ENCODE measurements around the gene EXOSC5. TPM values are rescaled to one million over a fixed set of nuclear protein-coding genes. Genes with fewer than 3 reads are reported as not detected.
A peak's percentile ranks its signal among the peaks of the same experiment; 100 is the strongest.

The EXOSC5 gene
- total and polyA plus RNA-seq, 12 donors: 10.6 to 43.8 (median 13.7) TPM

DNA sequence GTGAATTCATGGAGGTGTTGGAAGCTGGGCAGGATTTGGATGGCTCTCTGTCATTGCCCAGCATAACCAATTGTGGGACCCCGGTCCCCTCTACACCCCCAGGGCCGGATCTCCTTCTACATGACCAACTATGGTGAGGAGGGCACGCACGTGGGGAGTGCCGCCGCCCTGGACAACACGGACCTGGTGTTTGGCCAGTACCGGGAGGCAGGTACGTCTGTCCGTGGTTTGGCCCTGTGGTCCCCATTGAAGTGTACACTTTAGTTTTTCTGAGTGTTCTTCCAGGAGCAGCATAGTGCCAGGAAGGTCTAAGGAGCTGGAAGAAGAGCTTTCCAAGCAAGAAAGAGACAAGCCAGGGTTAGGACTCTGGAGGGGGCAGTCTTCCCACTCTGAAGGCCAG, 16.8 kb upstream of the EXOSC5 start:
- no peak overlapping the region for H3K27ac ChIP-seq
- peaks cover 14 to 43% (median 34%) of the 10 kb centered on the region in 9 donors for H3K4me1 ChIP-seq
- no peak overlapping the region for H3K4me3 ChIP-seq
- H3K36me3 ChIP-seq: peaks cover 0 to 83% (median 32%) of the 10 kb centered on the region in 9 donors
- WGBS, 2 donors: 91 to 93% methylated on average over 10 of the region's 10 CpGs
- DNase-seq (no peak), ATAC-seq (no peak)
- H3K27me3 ChIP-seq: no peaks in the 10 kb centered on the region
- TF ChIP-seq, protein P1, sequence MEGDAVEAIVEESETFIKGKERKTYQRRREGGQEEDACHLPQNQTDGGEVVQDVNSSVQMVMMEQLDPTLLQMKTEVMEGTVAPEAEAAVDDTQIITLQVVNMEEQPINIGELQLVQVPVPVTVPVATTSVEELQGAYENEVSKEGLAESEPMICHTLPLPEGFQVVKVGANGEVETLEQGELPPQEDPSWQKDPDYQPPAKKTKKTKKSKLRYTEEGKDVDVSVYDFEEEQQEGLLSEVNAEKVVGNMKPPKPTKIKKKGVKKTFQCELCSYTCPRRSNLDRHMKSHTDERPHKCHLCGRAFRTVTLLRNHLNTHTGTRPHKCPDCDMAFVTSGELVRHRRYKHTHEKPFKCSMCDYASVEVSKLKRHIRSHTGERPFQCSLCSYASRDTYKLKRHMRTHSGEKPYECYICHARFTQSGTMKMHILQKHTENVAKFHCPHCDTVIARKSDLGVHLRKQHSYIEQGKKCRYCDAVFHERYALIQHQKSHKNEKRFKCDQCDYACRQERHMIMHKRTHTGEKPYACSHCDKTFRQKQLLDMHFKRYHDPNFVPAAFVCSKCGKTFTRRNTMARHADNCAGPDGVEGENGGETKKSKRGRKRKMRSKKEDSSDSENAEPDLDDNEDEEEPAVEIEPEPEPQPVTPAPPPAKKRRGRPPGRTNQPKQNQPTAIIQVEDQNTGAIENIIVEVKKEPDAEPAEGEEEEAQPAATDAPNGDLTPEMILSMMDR (IDR thresholded peaks at IDR 0.05): no peak
- intact Hi-C loops (cut with DNase I): no loop called here
- H3K9me3 ChIP-seq: no peaks in the 10 kb centered on the region

DNA sequence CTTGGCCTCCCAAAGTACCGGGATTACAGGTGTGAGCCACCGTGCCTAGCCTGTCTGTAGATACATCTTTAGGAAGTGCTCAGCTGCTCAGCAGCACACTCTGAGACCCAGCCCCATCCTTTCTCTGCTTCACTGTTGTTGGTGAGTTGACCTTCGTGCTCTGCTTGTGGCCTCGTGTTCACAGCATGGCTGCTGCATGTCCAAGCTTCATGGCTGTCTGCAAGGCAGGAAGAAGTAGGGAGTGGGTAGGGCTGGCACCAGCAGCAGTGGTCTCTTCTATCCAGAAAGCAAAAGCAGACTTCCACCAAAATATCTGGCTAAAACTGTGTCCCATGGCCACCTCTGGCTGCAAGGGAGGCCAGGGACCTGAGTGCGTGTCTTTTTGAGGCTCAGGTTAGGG, 15.8 kb upstream of the EXOSC5 start:
- no peak overlapping the region for H3K4me3 ChIP-seq
- H3K27me3 ChIP-seq: no peaks in the 10 kb centered on the region
- 97 to 100% methylated on average over 5 of the region's 5 CpGs for WGBS, 2 donors
- TF ChIP-seq, protein P1 (IDR thresholded peaks at IDR 0.05): no peak
- peaks cover 0 to 73% (median 27%) of the 10 kb centered on the region in 9 donors for H3K36me3 ChIP-seq
- peak overlapping the region in 4 of 10 donors; percentile 67 to 81 (median 78) for H3K27ac ChIP-seq
- H3K4me1 ChIP-seq: peaks cover 22 to 53% (median 44%) of the 10 kb centered on the region in 9 donors
- no peaks in the 10 kb centered on the region for H3K9me3 ChIP-seq
- no peak for DNase-seq
- ATAC-seq: no peak
- intact Hi-C loops (cut with DNase I): no loop called here

DNA sequence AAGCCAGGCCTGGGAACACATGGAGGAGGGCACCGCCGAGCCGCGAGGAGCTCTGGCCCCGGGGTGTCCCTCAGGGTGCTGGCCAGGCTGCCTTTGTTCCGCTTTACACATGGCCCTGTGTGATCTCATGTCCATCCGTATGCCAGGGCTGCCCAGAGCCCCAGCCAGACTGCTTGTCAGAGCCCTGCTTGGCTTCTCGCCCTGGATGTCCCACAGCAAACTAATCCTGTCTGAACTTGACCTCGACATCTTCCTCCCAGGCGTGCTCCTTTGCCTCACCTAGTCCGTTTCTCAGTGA, 14.8 kb upstream of the EXOSC5 start:
- intact Hi-C loops (cut with DNase I): no loop called here
- Histone ChIP-seq H3K27ac (peak overlapping the region in 9 of 10 donors; percentile 55 to 84 (median 77)), H3K36me3 (peaks cover 0 to 63% (median 27%) of the 10 kb centered on the region in 9 donors), H3K9me3 (no peaks in the 10 kb centered on the region), H3K27me3 (no peaks in the 10 kb centered on the region), H3K4me3 (no peak overlapping the region), H3K4me1 (peaks cover 22 to 63% (median 54%) of the 10 kb centered on the region in 9 donors)
- peak; percentile 64 to 80 for DNase-seq
- 33 to 59% methylated on average over 11 of the region's 11 CpGs for WGBS, 2 donors
- ATAC-seq: peak; percentile 57 to 88 (median 82)
- TF ChIP-seq, protein P1 (IDR thresholded peaks at IDR 0.05): no peak

DNA sequence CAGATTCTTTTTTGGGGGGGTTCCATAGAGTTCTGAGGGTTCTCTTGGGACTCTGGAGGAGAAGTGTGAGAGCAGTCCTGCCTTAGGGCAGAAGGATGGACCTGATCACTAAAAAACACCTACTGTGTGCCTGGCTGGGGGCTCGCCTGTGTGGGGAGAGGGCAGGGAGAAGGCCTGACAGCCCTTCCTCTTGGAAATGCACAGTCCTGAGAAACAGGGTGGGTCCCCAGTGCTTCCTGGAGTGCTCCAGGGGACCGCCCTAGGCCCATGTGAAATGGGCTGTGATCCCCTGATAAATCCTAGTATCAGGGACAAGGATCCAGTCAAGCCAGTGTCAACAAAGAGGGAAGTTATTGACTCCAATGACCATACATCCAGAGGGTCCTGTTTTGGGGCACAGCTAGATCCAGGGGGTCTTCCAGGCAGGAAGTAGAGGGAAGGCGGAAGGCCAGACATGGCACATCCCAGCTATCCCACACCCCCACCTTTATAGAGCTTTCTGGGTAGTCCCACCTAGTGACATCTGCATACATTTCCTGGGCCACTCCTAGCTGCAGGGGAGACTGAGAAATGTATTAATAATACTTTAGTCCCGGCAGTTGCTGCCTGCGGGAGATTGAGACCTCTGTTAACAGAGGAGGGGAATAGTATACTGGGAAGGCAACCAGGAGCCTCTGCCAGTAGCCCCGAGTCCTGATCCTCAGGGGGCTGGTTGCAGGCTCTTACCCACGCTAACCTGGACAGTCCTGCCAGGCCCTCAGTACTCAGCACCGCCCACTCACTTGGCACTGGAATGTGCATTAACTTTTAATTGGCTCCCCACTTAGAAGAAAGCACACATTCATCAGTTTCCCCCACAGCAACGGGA, 14.2 kb upstream of the EXOSC5 start:
- 40 to 48% methylated on average over 9 of the region's 9 CpGs for WGBS, 2 donors
- H3K9me3 ChIP-seq: no peaks in the 10 kb centered on the region
- no peak overlapping the region for H3K4me3 ChIP-seq
- ATAC-seq: peak in 3 of 8 donors; percentile 5 to 28 (median 18)
- peaks cover 0 to 57% (median 27%) of the 10 kb centered on the region in 9 donors for H3K36me3 ChIP-seq
- TF ChIP-seq, protein P1 (IDR thresholded peaks at IDR 0.05): no peak
- H3K27ac ChIP-seq: peak overlapping the region in 9 of 10 donors; percentile 55 to 84 (median 77)
- intact Hi-C loops (cut with DNase I): no loop called here
- no peaks in the 10 kb centered on the region for H3K27me3 ChIP-seq
- peaks cover 22 to 69% (median 58%) of the 10 kb centered on the region in 9 donors for H3K4me1 ChIP-seq
- no peak for DNase-seq
